Measurements from ENCODE around the gene FOXP1.

The FOXP1 gene

DNA sequence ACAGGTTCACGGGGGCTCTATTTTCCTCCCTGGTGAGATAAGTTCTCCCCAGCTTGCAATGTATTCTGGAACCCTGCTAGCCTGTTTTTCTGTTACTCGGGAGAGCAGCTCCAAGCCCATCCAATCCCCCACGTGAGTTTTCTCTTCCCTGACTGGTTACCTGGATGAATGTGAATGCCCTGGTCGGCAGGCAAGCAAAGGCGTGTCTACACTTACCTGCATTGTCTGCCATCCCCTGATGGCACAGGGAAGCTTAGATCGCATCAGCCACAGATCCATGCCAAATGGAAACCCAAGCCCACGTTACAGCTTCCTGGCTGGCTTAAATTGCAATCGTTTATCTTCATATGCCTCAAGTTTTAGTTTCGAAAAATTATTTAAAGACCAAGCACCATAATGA, 149.9 kb downstream of the FOXP1 start:
- TF ChIP-seq, protein P1, sequence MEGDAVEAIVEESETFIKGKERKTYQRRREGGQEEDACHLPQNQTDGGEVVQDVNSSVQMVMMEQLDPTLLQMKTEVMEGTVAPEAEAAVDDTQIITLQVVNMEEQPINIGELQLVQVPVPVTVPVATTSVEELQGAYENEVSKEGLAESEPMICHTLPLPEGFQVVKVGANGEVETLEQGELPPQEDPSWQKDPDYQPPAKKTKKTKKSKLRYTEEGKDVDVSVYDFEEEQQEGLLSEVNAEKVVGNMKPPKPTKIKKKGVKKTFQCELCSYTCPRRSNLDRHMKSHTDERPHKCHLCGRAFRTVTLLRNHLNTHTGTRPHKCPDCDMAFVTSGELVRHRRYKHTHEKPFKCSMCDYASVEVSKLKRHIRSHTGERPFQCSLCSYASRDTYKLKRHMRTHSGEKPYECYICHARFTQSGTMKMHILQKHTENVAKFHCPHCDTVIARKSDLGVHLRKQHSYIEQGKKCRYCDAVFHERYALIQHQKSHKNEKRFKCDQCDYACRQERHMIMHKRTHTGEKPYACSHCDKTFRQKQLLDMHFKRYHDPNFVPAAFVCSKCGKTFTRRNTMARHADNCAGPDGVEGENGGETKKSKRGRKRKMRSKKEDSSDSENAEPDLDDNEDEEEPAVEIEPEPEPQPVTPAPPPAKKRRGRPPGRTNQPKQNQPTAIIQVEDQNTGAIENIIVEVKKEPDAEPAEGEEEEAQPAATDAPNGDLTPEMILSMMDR (IDR thresholded peaks at IDR 0.05; ENCODE audit: low read depth, low read length) = no peak
- H3K4me3 ChIP-seq (ENCODE audit: low read depth, low read length) = no peak overlapping the region

DNA sequence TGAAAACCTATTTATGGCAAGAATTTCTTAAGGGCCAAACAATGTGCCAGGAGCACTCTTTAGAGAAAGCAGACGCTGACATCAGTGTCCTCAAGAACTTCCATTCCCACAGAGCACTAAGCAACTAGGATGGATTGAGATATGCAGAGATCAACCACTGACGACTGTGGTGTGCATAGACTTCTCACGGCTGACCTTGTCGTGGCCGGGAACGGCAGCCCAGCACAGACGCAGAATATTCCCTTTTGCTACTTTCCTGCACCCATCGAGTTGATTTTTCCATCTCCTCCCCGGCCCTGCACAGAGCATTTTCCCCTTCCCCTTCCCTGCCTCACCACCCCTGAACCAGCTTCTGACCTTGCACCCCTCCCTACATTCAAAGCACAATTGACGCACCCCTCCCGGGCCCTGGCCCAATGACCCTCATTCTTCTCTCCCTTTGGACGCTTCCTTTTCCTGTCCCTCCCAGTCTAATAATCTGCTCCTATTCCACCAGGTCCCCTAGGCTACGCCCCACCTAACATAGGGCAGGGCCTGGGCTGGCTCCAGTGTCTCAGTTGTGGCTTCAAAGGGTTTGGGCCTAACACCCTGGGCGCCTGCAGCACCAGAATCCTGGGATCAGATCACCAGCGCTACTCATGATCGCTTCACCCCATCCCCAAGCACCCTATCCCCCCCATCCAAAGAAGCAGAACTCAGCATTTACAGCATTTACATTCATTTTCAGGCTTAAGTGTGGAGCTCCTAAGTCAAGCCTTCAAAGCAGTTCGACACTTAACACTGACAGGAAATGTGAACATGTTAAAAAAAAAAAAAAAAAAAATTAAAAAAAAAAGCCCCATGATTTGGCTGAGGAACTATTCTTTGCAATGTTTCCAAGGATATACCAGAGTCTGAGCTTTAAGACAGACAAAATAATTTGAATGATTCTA, 151.2 kb downstream of the FOXP1 start:
- H3K4me3 ChIP-seq (ENCODE audit: low read depth, low read length) = no peak overlapping the region
- TF ChIP-seq, protein P1 (IDR thresholded peaks at IDR 0.05; ENCODE audit: low read depth, low read length) = no peak

DNA sequence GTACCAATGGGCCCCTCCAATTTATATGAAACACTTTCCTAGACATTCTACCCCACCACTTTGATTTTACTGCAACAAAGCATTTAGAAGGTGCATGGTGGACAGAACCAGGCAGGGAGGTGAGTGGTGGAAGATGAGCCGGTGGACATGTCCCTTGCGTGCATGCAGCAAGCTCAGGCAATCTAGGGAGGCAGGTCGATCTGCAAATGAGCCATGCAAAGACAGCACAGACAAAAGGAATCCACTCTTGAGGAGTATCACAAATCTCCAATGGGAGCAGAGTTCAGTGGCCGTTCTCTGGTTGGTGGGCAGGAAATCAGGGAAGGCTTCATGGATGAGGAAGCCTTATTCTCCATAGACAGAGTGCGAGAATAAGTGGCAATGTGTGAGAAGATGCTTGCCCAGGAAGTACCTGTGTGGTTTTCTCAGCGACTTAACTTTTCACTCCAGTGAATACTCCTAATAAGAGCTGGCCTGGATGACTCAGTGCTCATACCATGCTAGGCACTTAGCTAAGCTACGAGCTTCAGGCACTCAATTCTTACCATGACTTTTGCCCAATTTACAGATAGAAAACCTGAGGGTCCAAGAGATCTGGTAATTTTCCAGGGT, 152.5 kb downstream of the FOXP1 start:
- TF ChIP-seq, protein P1 (IDR thresholded peaks at IDR 0.05; ENCODE audit: low read depth, low read length) = no peak
- H3K4me3 ChIP-seq (ENCODE audit: low read depth, low read length) = no peak overlapping the region

DNA sequence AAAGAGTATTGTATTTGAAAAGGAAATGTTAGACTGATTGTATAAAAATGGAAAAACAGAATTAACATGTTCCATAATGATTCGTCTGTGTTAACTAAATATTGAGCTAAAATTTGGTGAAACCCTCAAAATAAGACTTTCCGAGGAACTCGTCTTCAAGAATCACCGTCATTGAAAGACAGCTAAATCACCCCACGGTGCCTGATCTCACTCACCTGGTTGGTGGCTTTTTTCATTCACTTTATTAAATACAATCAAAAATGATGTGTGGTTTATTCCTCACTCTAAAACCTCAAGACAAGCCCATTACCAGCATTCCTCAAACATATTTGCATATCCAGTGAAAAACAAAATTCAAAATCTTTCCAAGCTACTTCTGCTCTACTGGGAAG, 153.9 kb downstream of the FOXP1 start:
- TF ChIP-seq, protein P1 (IDR thresholded peaks at IDR 0.05; ENCODE audit: low read depth, low read length) = no peak
- no peak overlapping the region for H3K4me3 ChIP-seq (ENCODE audit: low read depth, low read length)

DNA sequence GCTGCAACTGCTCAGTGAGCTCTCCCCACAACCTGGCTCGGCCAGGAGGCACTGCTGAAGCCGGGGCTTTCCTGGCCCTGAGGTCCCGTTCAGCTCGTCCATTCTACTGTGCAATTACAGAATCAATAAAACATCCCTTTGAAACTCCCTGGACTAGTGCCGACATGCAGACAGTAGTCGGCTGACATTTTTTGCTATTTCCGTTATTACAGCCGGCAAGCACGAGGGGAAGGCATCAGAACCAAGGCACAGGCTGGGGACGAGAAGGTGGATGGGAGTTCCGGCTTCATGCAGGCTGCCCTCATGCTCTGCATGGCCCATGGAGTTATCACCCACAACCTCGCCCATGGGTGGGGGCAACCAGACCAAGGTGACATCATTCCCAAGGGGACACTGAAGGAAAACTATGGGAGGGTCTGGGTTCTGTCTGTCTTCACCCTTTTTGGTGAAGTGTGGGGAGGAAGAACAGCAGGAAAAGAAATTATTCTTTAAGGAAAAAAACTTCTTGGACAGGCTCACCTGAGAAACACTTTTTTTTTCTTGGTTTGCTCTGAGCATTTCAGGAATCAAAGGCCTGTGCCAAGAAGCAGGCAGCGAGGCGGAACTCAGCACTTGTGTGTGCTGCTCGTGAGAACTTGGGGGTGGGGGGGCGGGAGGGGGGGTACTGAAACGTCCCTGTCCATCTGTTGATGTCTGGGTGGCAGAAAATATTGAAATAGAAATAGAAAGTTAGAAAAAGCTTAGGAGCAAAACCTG, 154.5 kb downstream of the FOXP1 start:
- TF ChIP-seq, protein P1 (IDR thresholded peaks at IDR 0.05; ENCODE audit: low read depth, low read length) = no peak
- H3K4me3 ChIP-seq (ENCODE audit: low read depth, low read length) = no peak overlapping the region

DNA sequence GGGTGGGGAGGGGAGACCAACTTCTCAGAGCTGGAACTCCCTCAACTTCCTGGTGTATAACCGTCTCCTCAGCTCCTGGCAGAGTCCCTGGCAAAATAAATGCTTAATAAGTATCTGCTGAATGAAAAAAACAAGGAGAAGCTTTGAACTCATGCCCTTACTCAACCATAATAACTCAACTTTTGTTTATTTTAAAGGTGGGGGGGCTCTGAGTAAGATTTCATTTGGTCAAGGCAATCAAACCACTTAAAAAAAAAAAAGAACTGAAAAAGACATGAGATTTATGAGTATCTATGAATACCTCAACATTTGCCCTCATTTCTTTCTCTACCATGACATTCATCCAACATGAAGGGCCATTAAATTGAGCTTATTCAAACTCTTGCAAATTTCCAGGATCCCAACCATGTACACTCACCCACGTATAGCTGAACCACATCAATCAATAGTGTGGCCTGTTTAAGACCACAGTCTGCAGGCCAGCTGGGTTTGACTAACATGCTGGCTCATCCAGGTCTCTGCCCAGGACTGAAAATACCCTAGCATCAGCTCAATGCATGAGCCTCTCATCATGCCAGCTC, 157.9 kb downstream of the FOXP1 start:
- TF ChIP-seq, protein P1 (IDR thresholded peaks at IDR 0.05; ENCODE audit: low read depth, low read length) = no peak

More for the DNA sequence above, 157.9 kb downstream of the FOXP1 start:
- H3K4me3 ChIP-seq (ENCODE audit: low read depth, low read length) = no peak overlapping the region

Measured in WI38 (cell line).